DLD1 (cell line): ENCODE measurements around the gene BTG1.
"Not testable (repeated sequence)": the region's sequence is repeated elsewhere in the genome, so short reads cannot be mapped to it uniquely, and the experiment has no call there.

ENCODE experiments used
- in situ Hi-C: cut with HindIII; loops from 2 replicates; pipeline ENCODE4 v1.10.0; 2017; ENCODE audit warnings: low sequenced_read_pairs

Gene BTG1

DNA sequence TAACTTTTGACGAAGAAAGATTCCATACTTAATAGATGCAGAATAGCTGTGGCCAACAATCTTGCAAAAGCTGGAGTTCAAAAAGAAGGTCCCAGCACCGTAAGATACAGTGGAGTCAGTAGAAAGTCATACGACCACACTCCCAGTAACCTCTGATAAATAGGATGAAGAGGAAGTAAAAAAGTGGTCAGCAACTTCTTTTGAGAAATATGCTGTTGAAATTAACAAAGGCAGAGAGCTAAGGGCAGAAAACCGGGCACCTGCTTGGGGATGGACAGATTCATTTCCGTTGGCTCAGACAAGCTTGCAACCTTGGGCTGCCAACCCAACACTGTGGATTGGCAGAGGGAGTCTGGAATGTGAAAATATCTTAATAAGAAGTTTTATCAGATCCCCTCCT is 40.0 kb downstream of the BTG1 start:
- in situ Hi-C loops = no loop called here

DNA sequence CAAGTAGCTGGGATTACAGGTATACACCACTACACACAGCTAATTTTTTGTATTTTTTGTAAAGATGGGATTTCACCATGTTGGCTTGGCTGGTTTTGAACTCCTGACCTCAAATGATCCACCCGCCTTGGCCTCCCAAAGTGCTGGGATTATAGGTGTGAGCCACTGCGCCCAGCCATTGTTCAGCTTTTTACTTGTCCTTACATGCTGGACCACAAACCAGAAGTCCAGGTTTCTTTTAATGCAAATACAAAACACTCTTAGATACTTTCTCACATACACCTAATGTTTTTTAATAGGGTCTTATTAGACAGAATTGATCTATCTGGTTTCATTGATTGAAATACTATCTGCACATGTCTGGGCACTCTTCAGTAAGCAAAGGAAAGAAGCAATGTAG is 40.5 kb downstream of the BTG1 start:
- in situ Hi-C loops = no loop called here

- in situ Hi-C loops = no loop called here
Observed at GRCh38 chr12:92102606-92103005, 43.0 kb downstream of the BTG1 start.

- in situ Hi-C loops = no loop called here
Observed at GRCh38 chr12:92098594-92099380, 46.9 kb downstream of the BTG1 start.

GRCh38 chr12:92096346-92097136 is 49.1 kb downstream of the BTG1 start:
- in situ Hi-C loops = no loop called here

DNA sequence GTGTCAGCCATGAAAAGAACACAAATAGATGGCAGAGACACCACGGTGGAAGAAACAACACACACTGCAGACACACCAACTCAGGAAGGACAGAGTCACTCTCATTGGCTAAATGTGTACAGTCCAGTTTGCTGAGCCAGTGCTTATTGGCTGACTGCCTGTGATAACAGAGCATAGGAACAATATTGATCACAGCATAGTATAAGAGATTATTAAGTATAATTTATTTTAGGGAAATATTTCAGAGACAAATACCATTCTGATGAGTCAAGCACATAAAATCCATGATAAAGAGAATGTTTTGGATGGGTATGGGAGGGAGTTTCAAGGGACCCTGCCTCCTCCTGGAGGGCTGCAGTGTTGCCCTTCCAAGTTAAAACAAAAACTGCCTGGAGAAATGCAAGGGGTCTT is 50.9 kb downstream of the BTG1 start:
- in situ Hi-C loops = no loop called here

- in situ Hi-C loops = not testable (repeated sequence)
Observed at GRCh38 chr12:92094301-92094700, 51.3 kb downstream of the BTG1 start.
